HAP-1 (cell line): ENCODE results near the gene CTSL.

Source experiments
- DNase-seq, 2 experiments: peaks; one replicate each; pipeline ENCODE4 v3.0.0-alpha.2; 2016 to 2020; ENCODE audit warnings: low spot score in 2 of 2
- H3K27me3 ChIP-seq: fragments of 250-450 bp; sonication (Bioruptor Pico); 2 replicates; pipeline ENCODE4 v1.5.1; 2020; ENCODE audit warnings: low read depth, mild to moderate bottlenecking, moderate library complexity
- H3K36me3 ChIP-seq: fragments of 250-450 bp; sonication (Bioruptor Pico); replicated peaks from 2 replicates; pipeline ENCODE4 v1.5.1; 2020; ENCODE audit warnings: mild to moderate bottlenecking
- H3K4me1 ChIP-seq: fragments of 250-450 bp; sonication (Bioruptor Pico); 2 replicates; pipeline ENCODE4 v1.5.1; 2020; ENCODE audit warnings: mild to moderate bottlenecking
- H3K4me3 ChIP-seq: fragments of 250-450 bp; sonication (Bioruptor Pico); 2 replicates; pipeline ENCODE4 v1.5.1; 2020; ENCODE audit warnings: mild to moderate bottlenecking, moderate library complexity
- H3K9me3 ChIP-seq: fragments of 250-450 bp; sonication (Bioruptor Pico); 2 replicates; pipeline ENCODE4 v1.5.1; 2020; ENCODE audit warnings: mild to moderate bottlenecking, moderate library complexity
- in situ Hi-C: fragments of 300-500 bp; cut with MboI; formaldehyde crosslinking; loops from 3 replicates; pipeline ENCODE4 v1.14.3; 2020; ENCODE audit warnings: low sequenced_read_pairs, inconsistent platforms, mixed read lengths

Gene CTSL

GRCh38 chr9:87718852-87719612 is 6.9 kb upstream of the CTSL start:
- H3K4me1 ChIP-seq, result peaks cover 16% of the 10 kb centered on the region
- H3K27me3 ChIP-seq, result no peaks in the 10 kb centered on the region
- in situ Hi-C loops, result no loop called here
- no peak for DNase-seq
- no peak overlapping the region for H3K4me3 ChIP-seq
- H3K9me3 ChIP-seq, result no peaks in the 10 kb centered on the region
- no peaks in the 10 kb centered on the region for H3K36me3 ChIP-seq

GRCh38 chr9:87720173-87720572 is 5.7 kb upstream of the CTSL start:
- H3K9me3 ChIP-seq, result no peaks in the 10 kb centered on the region
- in situ Hi-C loops, result no loop called here
- H3K4me3 ChIP-seq, result no peak overlapping the region
- peaks cover 13% of the 10 kb centered on the region for H3K4me1 ChIP-seq
- H3K27me3 ChIP-seq, result no peaks in the 10 kb centered on the region
- no peaks in the 10 kb centered on the region for H3K36me3 ChIP-seq
- no peak for DNase-seq

GRCh38 chr9:87722393-87723088 is 3.4 kb upstream of the CTSL start:
- no peaks in the 10 kb centered on the region; the same call in 1 of the 2 replicates for H3K36me3 ChIP-seq
- no peak overlapping the region for H3K4me3 ChIP-seq
- no peaks in the 10 kb centered on the region for H3K27me3 ChIP-seq
- DNase-seq, result no peak
- H3K9me3 ChIP-seq, result no peaks in the 10 kb centered on the region
- in situ Hi-C loops, result no loop called here
- peaks cover 12% of the 10 kb centered on the region for H3K4me1 ChIP-seq

GRCh38 chr9:87725356-87725899 is 491 bp upstream of the CTSL start:
- H3K9me3 ChIP-seq, result no peaks in the 10 kb centered on the region
- in situ Hi-C loops, result no loop called here
- no peaks in the 10 kb centered on the region for H3K27me3 ChIP-seq
- H3K4me1 ChIP-seq, result peaks cover 16% of the 10 kb centered on the region
- peak overlapping the region; percentile 52 for H3K4me3 ChIP-seq
- peaks cover 6% of the 10 kb centered on the region for H3K36me3 ChIP-seq
- DNase-seq, result peak; percentile 20 to 53

GRCh38 chr9:87729246-87729645 is 3.3 kb downstream of the CTSL start:
- Histone ChIP-seq H3K9me3 (no peaks in the 10 kb centered on the region), H3K4me1 (peaks cover 16% of the 10 kb centered on the region), H3K27me3 (no peaks in the 10 kb centered on the region), H3K4me3 (no peak overlapping the region), H3K36me3 (peaks cover 9% of the 10 kb centered on the region)
- in situ Hi-C loops, result no loop called here
- no peak for DNase-seq

GRCh38 chr9:87731321-87731720 is 5.4 kb downstream of the CTSL start:
- Histone ChIP-seq H3K9me3 (no peaks in the 10 kb centered on the region), H3K4me3 (no peak overlapping the region), H3K36me3 (peaks cover 9% of the 10 kb centered on the region), H3K27me3 (no peaks in the 10 kb centered on the region), H3K4me1 (peaks cover 8% of the 10 kb centered on the region; the same call in 1 of the 2 replicates)
- in situ Hi-C loops, result no loop called here
- DNase-seq, result no peak

GRCh38 chr9:87732344-87732743 is 6.4 kb downstream of the CTSL start:
- DNase-seq, result no peak
- H3K36me3 ChIP-seq, result peaks cover 9% of the 10 kb centered on the region
- in situ Hi-C loops, result no loop called here
- H3K4me1 ChIP-seq, result peaks cover 5% of the 10 kb centered on the region; the same call in 1 of the 2 replicates
- no peak overlapping the region for H3K4me3 ChIP-seq
- H3K27me3 ChIP-seq, result no peaks in the 10 kb centered on the region
- H3K9me3 ChIP-seq, result no peaks in the 10 kb centered on the region

- in situ Hi-C loops, result no loop called here
- H3K9me3 ChIP-seq, result no peaks in the 10 kb centered on the region
These were observed 6.8 kb downstream of the CTSL start for GRCh38 chr9:87732756-87733155.

GRCh38 chr9:87733273-87734052 is 7.5 kb downstream of the CTSL start:
- no peaks in the 10 kb centered on the region for H3K9me3 ChIP-seq
- peaks cover 5% of the 10 kb centered on the region; the same call in 1 of the 2 replicates for H3K4me1 ChIP-seq
- no peaks in the 10 kb centered on the region for H3K27me3 ChIP-seq
- H3K4me3 ChIP-seq, result no peak overlapping the region
- peaks cover 6% of the 10 kb centered on the region for H3K36me3 ChIP-seq
- DNase-seq, result no peak
- in situ Hi-C loops, result no loop called here

More at GRCh38 chr9:87732756-87733155, 6.8 kb downstream of the CTSL start:
- Histone ChIP-seq H3K27me3 (no peaks in the 10 kb centered on the region), H3K4me1 (peaks cover 5% of the 10 kb centered on the region; the same call in 1 of the 2 replicates), H3K36me3 (peaks cover 9% of the 10 kb centered on the region), H3K4me3 (no peak overlapping the region)
- DNase-seq, result no peak

GRCh38 chr9:87734106-87734505 is 8.2 kb downstream of the CTSL start:
- no peaks in the 10 kb centered on the region for H3K27me3 ChIP-seq
- DNase-seq, result no peak
- in situ Hi-C loops, result no loop called here
- peaks cover 6% of the 10 kb centered on the region for H3K36me3 ChIP-seq
- no peaks in the 10 kb centered on the region for H3K9me3 ChIP-seq
- peaks cover 5% of the 10 kb centered on the region; the same call in 1 of the 2 replicates for H3K4me1 ChIP-seq
- no peak overlapping the region for H3K4me3 ChIP-seq

- Histone ChIP-seq H3K9me3 (no peaks in the 10 kb centered on the region; the same call in none of the 2 replicates), H3K36me3 (no peaks in the 10 kb centered on the region), H3K4me3 (no peak overlapping the region), H3K4me1 (no peaks in the 10 kb centered on the region), H3K27me3 (no peaks in the 10 kb centered on the region)
- DNase-seq, result no peak
- in situ Hi-C loops, result no loop called here
These were observed 13.6 kb downstream of the CTSL start for GRCh38 chr9:87739546-87739945.

- Histone ChIP-seq H3K36me3 (no peaks in the 10 kb centered on the region), H3K4me3 (no peak overlapping the region), H3K4me1 (no peaks in the 10 kb centered on the region), H3K9me3 (no peaks in the 10 kb centered on the region; the same call in none of the 2 replicates), H3K27me3 (no peaks in the 10 kb centered on the region)
- in situ Hi-C loops, result no loop called here
- no peak for DNase-seq
These were observed 14.3 kb downstream of the CTSL start for GRCh38 chr9:87740209-87740608.

GRCh38 chr9:87741326-87741725 is 15.4 kb downstream of the CTSL start:
- DNase-seq, result no peak
- Histone ChIP-seq H3K27me3 (no peaks in the 10 kb centered on the region), H3K4me1 (no peaks in the 10 kb centered on the region), H3K9me3 (no peaks in the 10 kb centered on the region; the same call in none of the 2 replicates), H3K36me3 (no peaks in the 10 kb centered on the region), H3K4me3 (no peak overlapping the region)
- in situ Hi-C loops, result no loop called here
